Activated T-cell treated with anti-CD3 and anti-CD28 coated beads, Interleukin-2, amount 50 U/mL, for 48 hours (primary cell): ENCODE data around the gene DET1.
"Not testable (repeated sequence)": the region's sequence is repeated elsewhere in the genome, so short reads cannot be mapped to it uniquely, and the experiment has no call there.

Experiments used
- DNase-seq, 2 experiments: peaks; one replicate each; pipeline ENCODE4 v3.0.0-alpha.2; 2020

The DET1 gene

GRCh38 chr15:88546248-88547129 lies at the start of gene DET1:
Gene DET1, minus strand, starts transcription at chr15:88546681. Its CDS starts 14,976 bp downstream, at chr15:88531705.
- peak; percentile 95 for DNase-seq

GRCh38 chr15:88591384-88591783 lies 44.9 kb upstream of the DET1 start:
- no peak for DNase-seq

GRCh38 chr15:88590759-88591158 lies 44.3 kb upstream of the DET1 start:
- DNase-seq: no peak

GRCh38 chr15:88586401-88587162 lies 40.1 kb upstream of the DET1 start:
- DNase-seq: no peak

GRCh38 chr15:88580532-88580931 lies 34.1 kb upstream of the DET1 start:
- DNase-seq: no peak

GRCh38 chr15:88579322-88579721 lies 32.8 kb upstream of the DET1 start:
- DNase-seq: no peak

- no peak for DNase-seq
Observed at GRCh38 chr15:88574655-88575054, 28.2 kb upstream of the DET1 start.

- DNase-seq: no peak
Observed at GRCh38 chr15:88574077-88574476, 27.6 kb upstream of the DET1 start.

- no peak for DNase-seq
Observed at GRCh38 chr15:88571852-88572259, 25.4 kb upstream of the DET1 start.

- DNase-seq: no peak
Observed at GRCh38 chr15:88571153-88571851, 24.8 kb upstream of the DET1 start.

GRCh38 chr15:88568589-88568988 lies 22.1 kb upstream of the DET1 start:
- DNase-seq: no peak

- no peak for DNase-seq
Observed at GRCh38 chr15:88564741-88565140, 18.3 kb upstream of the DET1 start.

GRCh38 chr15:88563638-88564037 lies 17.2 kb upstream of the DET1 start:
- DNase-seq: no peak

GRCh38 chr15:88559565-88559964 lies 13.1 kb upstream of the DET1 start:
- not testable (repeated sequence) for DNase-seq

GRCh38 chr15:88558026-88558425 lies 11.5 kb upstream of the DET1 start:
- DNase-seq: not testable (repeated sequence)

GRCh38 chr15:88548009-88548408 lies 1.5 kb upstream of the DET1 start:
- DNase-seq: not testable (repeated sequence)

GRCh38 chr15:88545578-88546247 lies 768 bp downstream of the DET1 start:
- DNase-seq: not testable (repeated sequence)

GRCh38 chr15:88543065-88543776 lies 3.3 kb downstream of the DET1 start:
- no peak for DNase-seq

- no peak for DNase-seq
Observed at GRCh38 chr15:88542342-88542733, 4.1 kb downstream of the DET1 start.

- no peak for DNase-seq
Observed at GRCh38 chr15:88541709-88542341, 4.7 kb downstream of the DET1 start.

GRCh38 chr15:88541111-88541510 lies 5.4 kb downstream of the DET1 start:
- not testable (repeated sequence) for DNase-seq

GRCh38 chr15:88540350-88540749 lies 6.1 kb downstream of the DET1 start:
- DNase-seq: not testable (repeated sequence)
